Activated CD8-positive, alpha-beta memory T cell treated with anti-CD3 and anti-CD28 coated beads, Interleukin-2, amount 50 U/mL, for 1 hour (primary cell): Measurements from ENCODE around the gene SLC4A1.
"Not testable (repeated sequence)": the region's sequence is repeated elsewhere in the genome, so short reads cannot be mapped to it uniquely, and the experiment has no call there.

Experiments
- DNase-seq: peaks from one replicate; pipeline ENCODE4 v3.0.0-alpha.2; 2020; ENCODE audit errors: extremely low read depth

SLC4A1 gene

DNA sequence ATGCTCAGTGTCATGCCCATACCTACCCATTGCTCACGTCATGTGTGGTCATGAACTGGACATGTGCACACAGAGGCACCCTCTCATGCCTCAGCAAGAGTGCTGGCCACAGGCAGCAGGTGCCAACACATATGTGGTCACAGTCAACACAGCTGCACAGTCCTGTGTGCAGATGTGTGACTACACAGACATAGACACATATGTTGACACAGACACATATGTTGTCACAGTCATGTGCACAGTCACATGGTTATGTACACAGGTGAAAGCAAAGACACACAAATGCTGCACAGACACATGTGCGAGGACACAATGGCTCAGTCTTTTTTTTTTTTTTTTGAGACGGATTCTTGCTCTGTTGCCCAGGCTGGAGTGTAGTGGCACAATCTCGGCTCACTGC is 11.3 kb downstream of the SLC4A1 start:
- no peak for DNase-seq

GRCh38 chr17:44255915-44256314 is 12.0 kb downstream of the SLC4A1 start:
- no peak for DNase-seq

DNA sequence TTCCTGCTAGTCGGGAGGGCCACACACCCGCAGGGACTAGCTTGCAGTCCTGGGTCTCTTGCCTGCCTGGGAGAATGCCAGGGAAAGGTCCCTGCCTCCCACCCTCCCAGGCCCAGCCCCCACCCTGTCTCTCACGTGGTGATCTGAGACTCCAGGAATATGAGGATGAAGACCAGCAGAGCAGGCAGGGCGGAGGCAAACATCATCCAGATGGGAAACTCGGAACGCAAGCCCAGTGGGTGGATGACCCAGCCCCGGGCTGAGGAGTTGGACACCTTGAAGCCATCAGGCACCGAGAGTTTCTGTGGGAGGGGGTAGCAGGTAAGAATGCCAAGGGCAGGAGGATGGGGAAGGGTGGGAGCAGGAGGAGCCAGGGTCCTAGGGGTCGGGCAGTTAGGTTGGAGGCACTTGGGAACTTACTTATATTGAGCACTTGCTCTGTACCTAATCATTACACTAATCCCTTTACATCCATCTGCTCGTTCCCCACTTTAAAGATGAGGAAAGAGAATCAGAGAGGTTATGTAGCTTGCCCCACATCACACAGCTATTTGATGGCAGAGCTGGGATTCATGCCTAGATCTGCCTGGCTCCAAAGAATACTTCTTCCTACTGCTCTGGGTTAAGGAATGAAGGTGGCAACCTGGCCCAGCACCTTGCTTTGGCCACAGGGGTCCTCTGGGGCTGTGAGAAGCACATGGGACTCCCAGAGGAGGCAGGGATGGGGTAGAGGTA is 13.4 kb downstream of the SLC4A1 start:
- no peak for DNase-seq

DNA sequence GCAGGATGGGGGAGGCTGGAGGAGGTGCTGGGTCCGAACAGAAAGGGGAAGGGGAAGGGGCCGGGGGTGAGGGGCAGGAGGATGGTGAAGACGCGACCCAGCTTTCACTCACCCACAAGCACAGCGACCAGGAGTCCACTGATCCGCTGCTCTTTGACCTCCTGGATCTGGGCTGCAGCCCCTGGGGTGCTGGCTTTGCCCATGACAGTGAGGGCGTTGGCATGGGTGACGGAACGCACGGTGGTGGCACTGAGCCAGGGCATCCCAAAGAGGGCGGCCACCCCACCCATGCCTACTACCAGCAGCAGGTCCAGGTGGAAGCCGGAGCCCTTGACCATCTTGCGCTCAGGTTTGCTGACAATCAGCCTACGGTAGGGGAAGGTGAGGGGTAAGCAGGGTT is 14.9 kb downstream of the SLC4A1 start:
- no peak for DNase-seq

GRCh38 chr17:44251062-44251461 is 16.9 kb downstream of the SLC4A1 start:
- no peak for DNase-seq

GRCh38 chr17:44249501-44250246 is 18.3 kb downstream of the SLC4A1 start:
- DNase-seq: no peak

DNA sequence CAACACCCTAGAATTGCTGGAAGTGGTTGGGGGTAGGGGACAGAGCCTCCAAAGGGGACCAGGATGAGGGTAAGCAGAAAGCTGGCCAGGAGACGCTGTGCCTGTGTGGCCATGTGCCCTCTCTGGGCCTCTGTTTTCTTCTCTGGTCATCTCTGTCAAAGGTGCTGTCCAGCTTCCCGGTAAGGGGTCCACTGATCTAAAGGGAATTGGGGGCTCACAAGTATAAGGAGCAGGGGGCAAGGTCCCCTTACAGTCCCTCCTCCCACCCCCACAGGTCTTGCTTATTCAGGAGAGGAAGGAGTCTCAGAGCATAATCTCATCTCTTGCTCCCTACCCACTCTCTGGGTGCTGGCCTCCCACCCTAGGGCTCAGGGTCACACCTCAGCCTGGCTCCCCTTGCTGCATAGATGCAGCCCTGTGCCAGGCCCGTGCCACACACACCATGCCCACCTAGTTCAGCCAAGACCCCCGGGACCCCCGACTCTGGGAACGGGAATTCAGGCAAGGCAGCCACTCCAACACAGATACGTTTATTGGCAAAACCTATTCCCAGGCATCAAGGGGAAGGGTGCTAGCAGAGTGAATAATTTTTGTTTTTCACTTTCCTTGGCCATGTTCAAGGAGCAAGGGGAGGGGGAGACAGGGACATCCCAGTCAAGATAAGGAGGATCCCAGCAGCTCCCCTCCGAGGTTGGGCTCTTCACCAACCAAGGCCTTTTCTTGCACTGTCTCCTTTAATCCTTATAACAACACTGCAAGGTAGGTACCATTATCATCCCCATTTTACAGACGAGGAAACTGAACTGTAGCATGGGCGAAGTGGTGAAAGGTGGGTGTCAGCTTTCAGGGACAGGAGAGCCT is 19.8 kb downstream of the SLC4A1 start:
- no peak for DNase-seq

DNA sequence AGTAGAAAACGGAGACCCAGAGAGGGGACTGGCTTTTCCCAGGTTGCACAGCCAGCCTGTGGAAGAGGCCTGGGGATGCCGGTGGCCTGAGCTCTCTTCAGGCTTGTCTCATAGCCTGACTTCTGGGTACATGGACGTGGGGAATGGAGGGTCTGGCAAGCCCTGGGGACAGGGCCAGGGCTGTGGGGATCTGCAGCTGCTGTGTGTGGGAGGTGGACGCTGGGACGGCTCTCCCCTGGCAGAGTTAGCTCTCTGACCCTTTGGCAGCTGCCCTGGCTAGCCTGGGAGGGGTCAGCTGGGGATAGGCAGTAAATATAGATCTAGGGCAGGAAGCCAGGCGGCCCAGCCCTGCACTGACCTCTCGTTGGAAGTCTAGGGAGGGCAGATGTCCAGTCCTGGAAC is 20.5 kb downstream of the SLC4A1 start:
- no peak for DNase-seq

- no peak for DNase-seq
Observed at GRCh38 chr17:44241106-44241624, 26.8 kb downstream of the SLC4A1 start.

- DNase-seq: not testable (repeated sequence)
Observed at GRCh38 chr17:44237886-44238285, 30.0 kb downstream of the SLC4A1 start.

GRCh38 chr17:44236444-44236991 is 31.4 kb downstream of the SLC4A1 start:
- no peak for DNase-seq

- DNase-seq: no peak
Observed at GRCh38 chr17:44235583-44235936, 32.4 kb downstream of the SLC4A1 start.

DNA sequence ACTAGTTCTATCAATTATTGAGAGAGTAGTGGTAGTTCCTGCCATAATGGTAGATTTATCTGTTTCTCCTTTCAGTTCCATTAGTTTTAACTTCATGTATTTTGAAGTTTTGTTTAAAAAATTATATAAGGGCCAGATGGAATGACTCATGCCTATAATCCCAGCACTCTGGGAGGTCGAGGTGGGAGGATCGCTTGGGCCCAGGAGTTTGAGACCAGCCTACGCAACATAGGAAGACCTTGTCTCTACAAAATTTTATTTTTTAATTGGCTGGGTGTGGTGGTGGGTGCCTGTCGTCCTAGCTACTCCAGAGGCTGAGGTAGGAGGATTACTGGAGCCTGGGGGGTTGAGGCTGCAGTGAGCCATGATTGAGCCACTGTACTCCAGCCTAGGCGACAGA is 34.4 kb downstream of the SLC4A1 start:
- DNase-seq: no peak

DNA sequence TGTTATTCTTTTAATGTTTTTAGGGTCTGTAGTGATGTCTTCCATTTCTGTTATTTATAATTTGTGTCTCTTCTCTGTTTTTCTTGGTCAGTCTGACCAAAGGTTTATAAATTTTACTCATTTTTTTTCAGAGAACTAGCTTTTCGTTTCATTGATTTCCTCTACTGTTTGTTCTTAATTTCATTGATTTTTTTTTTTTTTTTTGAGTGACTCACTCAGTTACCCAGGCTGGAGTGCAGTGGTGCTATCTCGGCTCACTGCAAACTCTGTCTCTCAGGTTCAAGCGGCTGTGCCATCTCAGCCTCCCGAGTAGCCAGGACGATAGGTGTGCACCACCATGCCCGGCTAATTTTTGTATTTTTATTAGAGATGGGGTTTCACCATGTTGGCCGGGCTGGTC is 35.9 kb downstream of the SLC4A1 start:
- no peak for DNase-seq

DNA sequence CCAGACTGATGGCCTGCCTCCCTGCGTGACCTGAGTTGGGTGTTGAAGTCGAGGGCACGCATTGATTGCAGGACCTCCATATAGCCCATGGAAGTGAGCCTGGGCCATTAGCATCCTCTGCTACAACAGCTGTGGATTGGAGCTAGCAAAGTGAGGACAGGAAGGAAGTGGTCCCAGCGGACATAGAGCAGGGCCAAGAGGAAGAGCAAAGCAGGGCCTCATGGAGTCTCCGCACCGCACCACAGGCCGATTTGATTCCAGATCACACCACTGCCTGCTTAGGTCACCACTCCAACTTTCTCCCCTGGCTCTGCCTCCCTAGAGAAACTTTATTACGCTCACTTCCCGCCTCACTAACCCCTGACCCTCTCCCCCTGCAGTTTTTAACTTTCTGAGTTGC is 37.8 kb downstream of the SLC4A1 start:
- no peak for DNase-seq

- DNase-seq: no peak
Observed at GRCh38 chr17:44229090-44229489, 38.8 kb downstream of the SLC4A1 start.

GRCh38 chr17:44223541-44224071 is 44.3 kb downstream of the SLC4A1 start:
- DNase-seq: no peak

DNA sequence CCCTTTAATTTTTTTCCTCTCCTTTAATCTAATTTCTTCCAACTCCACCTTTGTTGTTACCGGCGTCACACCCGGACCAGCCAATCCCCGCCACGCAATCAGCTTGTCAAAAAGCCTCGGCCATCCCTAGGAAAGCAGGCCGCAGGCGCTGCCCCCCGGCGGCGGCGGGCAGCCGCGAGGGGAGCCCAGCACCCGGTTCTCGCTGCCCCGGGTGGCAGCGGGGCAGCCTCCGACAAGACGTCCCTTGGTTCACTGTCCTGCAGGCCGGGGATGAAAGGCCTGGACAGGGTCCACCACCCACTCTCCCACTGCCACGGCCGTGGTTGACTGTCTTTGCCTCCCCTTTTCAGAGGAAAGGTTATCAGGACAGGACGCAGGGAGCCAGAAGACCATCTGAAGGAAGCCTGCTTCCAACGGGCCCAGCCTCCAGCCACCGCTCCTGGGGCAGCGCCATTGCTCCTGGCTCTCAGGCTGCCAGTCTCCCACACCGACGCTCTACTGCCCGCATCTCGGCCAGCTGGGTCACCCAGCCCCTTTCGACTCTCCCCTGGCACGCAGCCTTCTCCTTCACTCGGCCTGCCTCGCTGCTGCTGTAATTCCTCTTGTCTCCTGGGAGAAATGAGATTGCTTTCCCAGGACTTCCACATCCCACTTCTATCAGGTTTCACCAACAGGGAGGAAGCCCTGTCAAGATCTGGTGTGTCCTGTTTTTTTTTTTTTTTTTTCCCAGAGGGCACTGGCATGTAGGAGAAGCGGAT is 45.6 kb downstream of the SLC4A1 start:
- no peak for DNase-seq

DNA sequence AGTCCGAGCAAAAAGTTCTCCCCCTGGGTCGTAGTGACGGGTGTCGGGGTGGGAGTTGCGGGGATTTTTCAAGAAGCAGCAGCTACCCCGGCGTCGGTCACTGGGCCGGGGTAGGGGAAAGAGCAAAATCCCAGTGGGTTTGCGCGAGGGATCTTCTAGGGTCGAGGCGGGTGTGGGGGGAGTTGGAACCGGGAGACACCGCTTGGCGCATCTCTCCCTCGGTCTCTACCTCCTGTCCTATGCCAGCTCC is 46.1 kb downstream of the SLC4A1 start:
- no peak for DNase-seq

- DNase-seq: no peak
Observed at GRCh38 chr17:44221084-44221861, 46.7 kb downstream of the SLC4A1 start.
